ENCODE data around the gene ERAL1.

The ERAL1 gene

DNA sequence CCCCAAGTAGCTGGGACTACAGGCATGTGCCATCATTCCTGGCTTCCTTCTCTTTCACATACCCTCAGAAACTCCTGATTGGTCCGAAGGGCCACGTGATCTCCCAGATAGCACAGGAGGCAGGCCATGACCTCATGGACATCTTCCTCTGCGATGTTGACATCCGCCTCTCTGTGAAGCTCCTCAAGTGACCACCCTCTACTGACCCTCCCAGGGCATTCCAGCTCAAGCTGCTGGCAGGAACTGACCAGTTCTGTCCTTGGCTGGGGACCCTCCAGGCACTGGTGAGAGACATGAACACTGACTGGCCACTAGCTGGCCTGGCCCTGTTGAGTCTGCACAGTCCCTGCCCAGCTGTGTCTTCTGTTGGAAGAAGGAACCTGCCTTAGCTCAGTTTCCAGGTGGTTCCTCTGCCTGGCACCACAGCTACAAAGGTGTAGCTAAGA lies 5.6 kb downstream of the ERAL1 start:
- no peak overlapping the region for H3K4me3 ChIP-seq (ENCODE audit: low read depth, low read length)
- TF ChIP-seq, protein P1, sequence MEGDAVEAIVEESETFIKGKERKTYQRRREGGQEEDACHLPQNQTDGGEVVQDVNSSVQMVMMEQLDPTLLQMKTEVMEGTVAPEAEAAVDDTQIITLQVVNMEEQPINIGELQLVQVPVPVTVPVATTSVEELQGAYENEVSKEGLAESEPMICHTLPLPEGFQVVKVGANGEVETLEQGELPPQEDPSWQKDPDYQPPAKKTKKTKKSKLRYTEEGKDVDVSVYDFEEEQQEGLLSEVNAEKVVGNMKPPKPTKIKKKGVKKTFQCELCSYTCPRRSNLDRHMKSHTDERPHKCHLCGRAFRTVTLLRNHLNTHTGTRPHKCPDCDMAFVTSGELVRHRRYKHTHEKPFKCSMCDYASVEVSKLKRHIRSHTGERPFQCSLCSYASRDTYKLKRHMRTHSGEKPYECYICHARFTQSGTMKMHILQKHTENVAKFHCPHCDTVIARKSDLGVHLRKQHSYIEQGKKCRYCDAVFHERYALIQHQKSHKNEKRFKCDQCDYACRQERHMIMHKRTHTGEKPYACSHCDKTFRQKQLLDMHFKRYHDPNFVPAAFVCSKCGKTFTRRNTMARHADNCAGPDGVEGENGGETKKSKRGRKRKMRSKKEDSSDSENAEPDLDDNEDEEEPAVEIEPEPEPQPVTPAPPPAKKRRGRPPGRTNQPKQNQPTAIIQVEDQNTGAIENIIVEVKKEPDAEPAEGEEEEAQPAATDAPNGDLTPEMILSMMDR (IDR thresholded peaks at IDR 0.05; ENCODE audit: borderline replicate concordance, insufficient read depth, low read depth, low read length): no peak

DNA sequence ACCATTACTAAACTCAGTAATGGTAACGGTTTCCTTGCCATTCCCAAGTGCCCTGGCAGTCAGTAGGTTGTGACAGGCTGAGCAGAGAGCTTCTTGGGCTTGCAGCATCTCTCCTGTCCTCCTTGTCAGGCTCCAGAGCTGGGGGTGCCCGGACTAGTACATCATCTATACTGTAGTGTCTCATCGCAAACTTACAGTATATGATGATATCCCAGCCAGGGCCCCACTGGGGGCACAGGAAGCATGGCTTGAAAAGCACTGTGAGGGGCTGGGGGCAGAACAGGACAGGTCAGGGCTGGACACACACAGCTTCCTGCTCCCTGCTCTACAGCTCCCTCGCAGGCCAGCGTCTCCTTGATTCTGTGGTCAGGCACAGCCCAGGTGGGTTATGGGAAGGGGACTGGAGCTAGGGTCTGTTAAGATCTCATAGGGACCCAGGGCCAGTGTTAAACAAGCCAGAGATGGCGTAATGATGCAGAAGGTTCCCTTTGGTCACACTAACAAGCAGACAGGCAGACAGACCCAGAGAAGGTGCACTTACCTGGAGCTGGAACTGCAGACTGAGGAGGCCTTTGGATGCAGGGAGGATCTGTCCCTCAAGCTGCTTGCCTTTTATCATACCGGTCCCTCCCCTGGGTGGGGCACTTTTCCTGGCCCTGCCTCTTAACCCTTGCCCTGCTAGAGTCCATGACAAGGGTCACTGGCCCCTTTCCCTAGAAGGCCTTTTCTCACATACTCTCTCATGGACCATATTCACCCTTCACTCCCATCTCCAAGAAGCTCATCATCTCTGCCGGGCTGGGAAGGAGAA lies 6.8 kb downstream of the ERAL1 start:
- H3K4me3 ChIP-seq (ENCODE audit: low read depth, low read length): no peak overlapping the region
- TF ChIP-seq, protein P1 (IDR thresholded peaks at IDR 0.05; ENCODE audit: borderline replicate concordance, insufficient read depth, low read depth, low read length): no peak

DNA sequence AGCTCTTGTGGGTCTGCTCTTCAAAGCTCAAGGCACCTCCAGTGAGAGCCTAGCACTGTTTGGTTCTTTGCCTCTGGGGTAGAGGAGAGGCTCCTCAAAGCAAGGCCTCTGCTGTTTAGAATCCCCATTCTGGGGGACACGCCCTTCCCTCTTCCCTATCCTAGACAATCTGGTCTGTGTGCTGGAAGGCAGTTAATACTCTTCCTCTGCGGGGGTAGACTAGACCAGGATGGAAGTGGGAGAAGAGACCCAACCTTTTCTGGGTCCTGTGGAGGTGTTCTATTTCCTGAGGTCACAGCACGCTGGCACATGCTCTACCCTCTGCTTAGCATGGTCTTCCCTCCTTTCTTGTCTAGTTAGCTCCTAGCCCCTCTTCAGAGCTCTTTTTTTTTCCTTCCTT lies 7.7 kb downstream of the ERAL1 start:
- TF ChIP-seq, protein P1 (IDR thresholded peaks at IDR 0.05; ENCODE audit: borderline replicate concordance, insufficient read depth, low read depth, low read length): no peak
- no peak overlapping the region for H3K4me3 ChIP-seq (ENCODE audit: low read depth, low read length)

DNA sequence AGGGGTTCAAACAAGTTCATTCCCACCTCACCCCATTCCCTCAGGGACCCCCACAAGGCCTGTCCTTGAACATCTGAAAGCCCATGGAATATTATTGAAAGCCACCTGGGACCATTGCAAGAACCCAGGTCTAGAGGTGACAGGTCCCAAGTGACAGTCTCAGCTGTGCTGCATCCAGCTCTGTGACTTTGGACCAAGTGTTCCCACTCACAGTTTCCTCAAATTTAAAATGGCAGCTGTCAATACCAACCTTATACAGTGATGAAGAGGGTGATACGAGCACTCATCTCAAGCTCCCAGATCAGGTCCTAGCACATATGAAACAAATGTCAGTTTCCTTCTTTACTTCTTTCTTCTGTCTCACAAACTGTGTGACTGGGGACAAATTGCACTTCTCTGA lies 9.1 kb downstream of the ERAL1 start:
- TF ChIP-seq, protein P1 (IDR thresholded peaks at IDR 0.05; ENCODE audit: borderline replicate concordance, insufficient read depth, low read depth, low read length): no peak
- no peak overlapping the region for H3K4me3 ChIP-seq (ENCODE audit: low read depth, low read length)

DNA sequence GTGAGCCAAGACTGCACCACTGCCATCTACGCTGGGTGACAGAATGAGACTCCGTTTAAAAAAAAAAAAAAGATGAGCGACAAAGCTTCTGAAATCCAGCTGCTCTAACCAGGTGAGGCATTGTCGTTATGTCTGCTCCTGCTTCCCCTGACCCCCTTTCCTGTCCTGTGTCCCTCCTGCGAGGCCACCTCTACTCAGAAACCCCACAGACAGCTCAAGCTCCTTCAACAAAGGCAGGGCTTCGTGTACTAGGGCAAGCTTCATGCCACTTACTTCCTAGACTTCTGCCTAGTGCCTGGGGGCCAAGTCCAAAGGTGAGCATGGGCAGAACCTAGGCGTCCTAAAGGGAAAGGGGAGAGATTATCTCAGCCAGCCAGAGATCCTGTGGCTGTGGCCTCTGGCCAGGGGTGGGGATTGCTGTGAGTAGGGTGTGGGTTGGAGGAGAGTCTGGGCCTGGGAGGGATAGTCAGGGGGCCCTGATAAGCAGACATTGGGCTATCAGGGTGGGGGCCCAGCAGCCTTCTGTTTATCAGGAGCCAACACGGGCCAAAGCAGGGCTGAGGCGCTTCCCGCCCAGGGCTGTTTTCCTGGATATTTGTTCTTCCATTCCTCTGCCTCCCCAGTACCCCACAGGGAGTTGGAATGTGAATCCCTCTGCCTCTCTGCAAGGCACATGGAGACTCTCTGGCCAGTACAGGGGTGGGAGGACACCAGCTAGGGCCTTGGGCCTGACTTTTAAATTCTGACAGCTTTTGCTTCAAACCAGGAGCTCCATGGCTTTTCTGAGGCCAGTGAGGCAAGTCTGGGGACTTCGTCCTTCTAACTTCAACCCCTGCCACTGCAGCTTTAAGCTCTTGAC lies 10.4 kb downstream of the ERAL1 start:
- TF ChIP-seq, protein P1 (IDR thresholded peaks at IDR 0.05; ENCODE audit: borderline replicate concordance, insufficient read depth, low read depth, low read length): no peak
- H3K4me3 ChIP-seq (ENCODE audit: low read depth, low read length): no peak overlapping the region

DNA sequence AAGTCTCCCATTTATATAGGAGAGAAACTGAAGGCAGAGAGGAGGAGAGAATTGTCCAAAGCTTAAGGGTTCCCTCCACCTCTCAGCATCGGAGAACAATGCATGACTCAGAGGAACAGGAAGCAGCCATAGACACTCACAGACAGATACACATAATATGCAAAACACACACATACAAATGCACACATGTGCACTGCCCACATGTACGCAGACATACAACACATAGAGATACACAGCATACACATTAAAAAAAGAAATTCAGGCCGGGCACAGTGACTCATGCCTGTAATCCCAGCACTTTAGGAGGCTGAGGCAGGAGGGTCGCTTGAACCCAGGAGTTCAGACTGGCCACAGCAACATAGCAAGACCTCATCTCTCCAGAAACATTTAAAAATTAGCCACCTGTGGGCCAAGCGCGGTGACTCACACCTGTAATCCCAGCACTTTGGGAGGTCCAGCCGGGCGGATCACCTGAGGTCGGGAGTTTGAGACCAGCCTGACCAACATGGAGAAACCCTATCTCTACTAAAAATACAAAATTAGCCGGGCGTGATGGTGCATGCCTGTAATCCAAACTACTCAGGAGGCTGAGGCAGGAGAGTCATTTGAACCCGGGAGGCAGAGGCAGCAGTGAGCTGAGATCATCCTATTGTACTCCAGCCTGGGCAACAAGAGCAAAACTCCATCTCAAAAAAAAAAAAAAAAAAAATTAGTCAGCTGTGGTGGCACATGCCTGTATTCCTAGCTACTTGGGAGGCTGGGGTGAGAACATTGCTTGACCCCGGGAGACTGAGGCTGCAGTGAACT lies 11.3 kb downstream of the ERAL1 start:
- TF ChIP-seq, protein P1 (IDR thresholded peaks at IDR 0.05; ENCODE audit: borderline replicate concordance, insufficient read depth, low read depth, low read length): no peak

More for the DNA sequence above, 11.3 kb downstream of the ERAL1 start:
- no peak overlapping the region for H3K4me3 ChIP-seq (ENCODE audit: low read depth, low read length)

Data from GM12875 (cell line).